ENCODE results near the gene SUGCT.

GRCh38 chr7:40213291-40213690, 78.5 kb downstream of the SUGCT start:
- TF ChIP-seq, protein P1, sequence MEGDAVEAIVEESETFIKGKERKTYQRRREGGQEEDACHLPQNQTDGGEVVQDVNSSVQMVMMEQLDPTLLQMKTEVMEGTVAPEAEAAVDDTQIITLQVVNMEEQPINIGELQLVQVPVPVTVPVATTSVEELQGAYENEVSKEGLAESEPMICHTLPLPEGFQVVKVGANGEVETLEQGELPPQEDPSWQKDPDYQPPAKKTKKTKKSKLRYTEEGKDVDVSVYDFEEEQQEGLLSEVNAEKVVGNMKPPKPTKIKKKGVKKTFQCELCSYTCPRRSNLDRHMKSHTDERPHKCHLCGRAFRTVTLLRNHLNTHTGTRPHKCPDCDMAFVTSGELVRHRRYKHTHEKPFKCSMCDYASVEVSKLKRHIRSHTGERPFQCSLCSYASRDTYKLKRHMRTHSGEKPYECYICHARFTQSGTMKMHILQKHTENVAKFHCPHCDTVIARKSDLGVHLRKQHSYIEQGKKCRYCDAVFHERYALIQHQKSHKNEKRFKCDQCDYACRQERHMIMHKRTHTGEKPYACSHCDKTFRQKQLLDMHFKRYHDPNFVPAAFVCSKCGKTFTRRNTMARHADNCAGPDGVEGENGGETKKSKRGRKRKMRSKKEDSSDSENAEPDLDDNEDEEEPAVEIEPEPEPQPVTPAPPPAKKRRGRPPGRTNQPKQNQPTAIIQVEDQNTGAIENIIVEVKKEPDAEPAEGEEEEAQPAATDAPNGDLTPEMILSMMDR (tag by site-specific recombination; IDR thresholded peaks at IDR 0.05): no peak
- TF ChIP-seq TSHZ1 (tag by site-specific recombination; IDR thresholded peaks at IDR 0.05; ENCODE audit: borderline replicate concordance): no peak
- TF ChIP-seq, protein P2, sequence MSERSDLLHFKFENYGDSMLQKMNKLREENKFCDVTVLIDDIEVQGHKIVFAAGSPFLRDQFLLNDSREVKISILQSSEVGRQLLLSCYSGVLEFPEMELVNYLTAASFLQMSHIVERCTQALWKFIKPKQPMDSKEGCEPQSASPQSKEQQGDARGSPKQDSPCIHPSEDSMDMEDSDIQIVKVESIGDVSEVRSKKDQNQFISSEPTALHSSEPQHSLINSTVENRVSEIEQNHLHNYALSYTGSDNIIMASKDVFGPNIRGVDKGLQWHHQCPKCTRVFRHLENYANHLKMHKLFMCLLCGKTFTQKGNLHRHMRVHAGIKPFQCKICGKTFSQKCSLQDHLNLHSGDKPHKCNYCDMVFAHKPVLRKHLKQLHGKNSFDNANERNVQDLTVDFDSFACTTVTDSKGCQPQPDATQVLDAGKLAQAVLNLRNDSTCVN (tag by site-specific recombination; optimal IDR thresholded peaks at IDR 0.05): no peak
- TF ChIP-seq ZNF391 (tag by site-specific recombination; IDR thresholded peaks at IDR 0.05; ENCODE audit: borderline replicate concordance, low read depth): no peak
- no peak for TF ChIP-seq ZNF335 (tag by site-specific recombination; conservative IDR thresholded peaks at IDR 0.05)
- TF ChIP-seq ZNF707 (tag by site-specific recombination; IDR thresholded peaks at IDR 0.05): no peak
- TF ChIP-seq GFI1B (tag by site-specific recombination; IDR thresholded peaks at IDR 0.05): no peak
- no peak for TF ChIP-seq ZFP3 (tag by site-specific recombination; IDR thresholded peaks at IDR 0.05; ENCODE audit: low read depth)
- TF ChIP-seq ZNF48 (tag by site-specific recombination; IDR thresholded peaks at IDR 0.05): no peak

Measured in HEK293 (cell line).